HepG2 (cell line): Measurements from ENCODE around the gene ADAM22. TPM values are rescaled to one million over a fixed set of nuclear protein-coding genes. Genes with fewer than 3 reads are reported as not detected.

Experiments used
- AHDC1 ChIP-seq: sonication (generic); formaldehyde crosslinking; IDR thresholded peaks from 2 replicates; pipeline ENCODE4 v1.5.1; 2020; ENCODE audit warnings: mild to moderate bottlenecking, missing genetic modification reagents, borderline replicate concordance
- ARID3A ChIP-seq: IDR thresholded peaks from 2 replicates; pipeline ENCODE4 v1.6.1; 2012; ENCODE audit warnings: low read depth, low read length, improper control_type of control experiment
- ATF4 ChIP-seq, 2 experiments: fragments of 450-650 bp in 1 of 2; sonication (generic) in 1 of 2; formaldehyde crosslinking; IDR thresholded peaks; 2 replicates each; pipeline versions ENCODE4 v1.5.0 to v1.8.0; 2020 to 2022; ENCODE audit warnings: mild to moderate bottlenecking in 1 of 2, missing genetic modification reagents in 1 of 2
- ATRX ChIP-seq: sonication (generic); formaldehyde crosslinking; IDR thresholded peaks from 2 replicates; pipeline ENCODE4 v1.4.0; 2020; ENCODE audit warnings: missing genetic modification reagents, borderline replicate concordance
- FOXA3 ChIP-seq: IDR thresholded peaks from 2 replicates; pipeline ENCODE4 v1.6.1; 2016; ENCODE audit warnings: missing genetic modification reagents, missing compliant biosample characterization
- FOXJ3 ChIP-seq: sonication (generic); formaldehyde crosslinking; IDR thresholded peaks from 2 replicates; pipeline ENCODE4 v1.4.0; 2020; ENCODE audit warnings: missing genetic modification reagents, mild to moderate bottlenecking, borderline replicate concordance
- JUN ChIP-seq: sonication (generic); formaldehyde crosslinking; IDR thresholded peaks from 2 replicates; pipeline ENCODE4 v1.4.0; 2020; ENCODE audit warnings: mild to moderate bottlenecking, missing genetic modification reagents
- KAT2B ChIP-seq: fragments of 150-350 bp; IDR thresholded peaks from 2 replicates; pipeline ENCODE4 v1.6.1; 2014; ENCODE audit warnings: low read depth, low read length, borderline replicate concordance
- MED1 ChIP-seq: sonication (generic); formaldehyde crosslinking; IDR thresholded peaks from 2 replicates; pipeline ENCODE4 v1.4.0; 2020; ENCODE audit warnings: missing genetic modification reagents
- NFIC ChIP-seq: IDR thresholded peaks from 2 replicates; pipeline ENCODE4 v1.6.1; 2012; ENCODE audit warnings: mild to moderate bottlenecking, low read length, inconsistent platforms
- PATZ1 ChIP-seq: sonication (generic); formaldehyde crosslinking; IDR thresholded peaks from 2 replicates; pipeline ENCODE4 v1.4.0; 2020; ENCODE audit warnings: missing genetic modification reagents
- ZGPAT ChIP-seq: IDR thresholded peaks from 2 replicates; pipeline ENCODE4 v1.6.1; 2016; ENCODE audit warnings: mild to moderate bottlenecking
- ZNF354B ChIP-seq: sonication (generic); formaldehyde crosslinking; IDR thresholded peaks from 2 replicates; pipeline ENCODE4 v1.8.0; 2022; ENCODE audit warnings: mild to moderate bottlenecking, missing genetic modification reagents
- ZNF737 ChIP-seq: sonication (generic); formaldehyde crosslinking; IDR thresholded peaks from 2 replicates; pipeline ENCODE4 v1.5.0; 2020; ENCODE audit warnings: missing genetic modification reagents, mild to moderate bottlenecking, borderline replicate concordance
- ZNF784 ChIP-seq: sonication (generic); formaldehyde crosslinking; IDR thresholded peaks from 2 replicates; pipeline ENCODE4 v1.5.1; 2020; ENCODE audit warnings: missing genetic modification reagents, mild to moderate bottlenecking, borderline replicate concordance
- polyA plus RNA-seq, 8 experiments: library from polyadenylated mRNA; depleted of rRNA in 3 of 8; stranded (reverse) in 7 of 8; unstranded in 1 of 8; fragments of >200 nt; fragmentation: Illumina TruSeq in 4 of 8; extraction: Trizol in 4 of 8; gene quantifications; 2 replicates each; pipeline versions ENCODE4 v1.2.1 to v1.2.3, GENCODE V29; 2011 to 2016; ENCODE audit warnings: low read depth in 4 of 8, missing spikeins in 1 of 8, mixed read lengths in 1 of 8; ENCODE audit not compliant: insufficient read depth in 1 of 8
- total RNA-seq, 5 experiments: library from RNA; depleted of rRNA; stranded (reverse); fragments of >200 nt; fragmentation: Illumina TruSeq; extraction: Trizol; gene quantifications; 2 replicates each; pipeline ENCODE4 v1.2.3, GENCODE V29; 2016; ENCODE audit warnings: low read depth in 1 of 5

The ADAM22 gene
- total and polyA plus RNA-seq, 2 of the 13 experiments (the other 11 are each of a cell fraction or from before 2014, with no cell fraction given) = 1.9 to 6.7 TPM

GRCh38 chr7:88151119-88151790 is 217.2 kb downstream of the ADAM22 start (continued):
- TF ChIP-seq AHDC1 = peak; percentile 57; the same call in 1 of the 2 replicates
- no peak for TF ChIP-seq ZNF737
- TF ChIP-seq ZNF784 (CRISPR knock-in tag) = no peak
- TF ChIP-seq JUN = peak; percentile 91
- TF ChIP-seq ATRX (CRISPR knock-in tag) = no peak
- TF ChIP-seq ATF4 (CRISPR knock-in tag; IDR thresholded peaks at IDR 0.05) = 0 out of 4 replicates have a peak, but pooled peaks of 1 of the 2 experiments have one; percentile 53
- no peak for TF ChIP-seq ZNF354B (CRISPR knock-in tag)
- peak; percentile 68; the same call in 1 of the 2 replicates for TF ChIP-seq NFIC
- peak; percentile 76 for TF ChIP-seq FOXA3
- 0 out of 2 replicates have a peak, but pooled peaks have one; percentile 15 for TF ChIP-seq MED1 (CRISPR knock-in tag)
- TF ChIP-seq ARID3A = peak; percentile 65
- peak; percentile 76; the same call in 1 of the 2 replicates for TF ChIP-seq FOXJ3 (CRISPR knock-in tag)
- peak; percentile 54; the same call in 1 of the 2 replicates for TF ChIP-seq PATZ1
- TF ChIP-seq ZGPAT = peak; percentile 26; the same call in 1 of the 2 replicates
- no peak for TF ChIP-seq KAT2B
